Gastroesophageal sphincter (tissue), 4 donors: ENCODE results near the gene GOLGA6L2. TPM values are rescaled to one million over a fixed set of nuclear protein-coding genes. Genes with fewer than 3 reads are reported as not detected.

Source experiments
- ATAC-seq: fragments of 150-250 bp; one replicate; pipeline ENCODE4 v1.9.1; 2016; ENCODE audit warnings: mild to moderate bottlenecking, moderate library complexity
- H3K27ac ChIP-seq, 4 donors: fragments of 200-600 bp; sonication (generic) in 3 of 4; 1 replicate in 3 of 4; 2 replicates in 1 of 4; pipeline ENCODE4 v1.5.1; 2016 to 2019
- H3K27me3 ChIP-seq: fragments of 200-600 bp; sonication (generic); one replicate; pipeline ENCODE4 v1.5.1; 2019
- H3K36me3 ChIP-seq, 2 donors: fragments of 200-600 bp; sonication (generic); one replicate each; pipeline ENCODE4 v1.5.1; 2019; ENCODE audit warnings: control low read depth in 1 of 2
- H3K4me1 ChIP-seq, 3 donors: fragments of 200-600 bp; sonication (generic); 1 replicate in 2 of 3; 2 replicates in 1 of 3; pipeline ENCODE4 v1.5.1; 2016 to 2019; ENCODE audit warnings: control low read depth in 2 of 3
- H3K4me3 ChIP-seq, 2 donors: fragments of 200-600 bp; sonication (generic); one replicate each; pipeline ENCODE4 v1.5.1; 2019; ENCODE audit warnings: mild to moderate bottlenecking in 1 of 2, moderate library complexity in 1 of 2
- H3K9me3 ChIP-seq, 3 donors: fragments of 200-600 bp; sonication (generic); one replicate each; pipeline ENCODE4 v1.5.1; 2017 to 2019; ENCODE audit warnings: control low read depth in 2 of 3
- EP300 ChIP-seq: sonication (generic); formaldehyde crosslinking; IDR thresholded peaks from one replicate; pipeline ENCODE4 v1.6.1; 2017; ENCODE audit warnings: antibody characterized with exemption, mild to moderate bottlenecking
- POLR2A ChIP-seq, 2 donors: fragments of 450-650 bp; IDR thresholded peaks; one replicate each; pipeline ENCODE4 v1.6.1; 2017; ENCODE audit warnings: antibody characterized with exemption in 2 of 2, mild to moderate bottlenecking in 2 of 2, moderate library complexity in 1 of 2
- POLR2AphosphoS5 ChIP-seq: sonication (generic); formaldehyde crosslinking; IDR thresholded peaks from one replicate; pipeline ENCODE4 v1.6.1; 2017; ENCODE audit warnings: antibody characterized with exemption
- WGBS, 2 donors: methylation state at CpG; one replicate each; pipeline ENCODE4 v1.1.5; 2018; ENCODE audit warnings: low coverage in 1 of 2; 5-methylcytosine and 5-hydroxymethylcytosine counted together
- total RNA-seq, 4 donors: library from RNA; depleted of rRNA; stranded (reverse); fragments of >200 nt; gene quantifications; one replicate each; pipeline ENCODE4 v1.1.0, GENCODE V29; 2016
- TF ChIP-seq, protein P1 (sequence below), 4 experiments: fragments of 200-600 bp in 2 of 4; fragments of 450-650 bp in 2 of 4; sonication (generic) in 1 of 4; IDR thresholded peaks; one replicate each; pipeline ENCODE4 v1.5.1; 2017 to 2019; ENCODE audit warnings: antibody characterized with exemption in 4 of 4, mild to moderate bottlenecking in 2 of 4, moderate library complexity in 2 of 4

Gene GOLGA6L2
- total RNA-seq, 4 donors from 2014 or later, result 0.19 TPM; not detected in 3

GRCh38 chr15:23424111-23424904, 22.7 kb downstream of the GOLGA6L2 start:
- WGBS, 2 donors, result 94% methylated on average over 3 of the region's 13 CpGs; no CpG with 5 or more reads in 1 of the 2 donors
- ATAC-seq, result no peak

GRCh38 chr15:23422946-23423708, 23.9 kb downstream of the GOLGA6L2 start:
- Histone ChIP-seq H3K9me3 (no peaks in the 10 kb centered on the region), H3K4me1 (peaks cover 0 to 11% (median 0%) of the 10 kb centered on the region in 3 donors), H3K27ac (no peak overlapping the region), H3K4me3 (no peak overlapping the region), H3K27me3 (no peaks in the 10 kb centered on the region), H3K36me3 (no peaks in the 10 kb centered on the region)
- ATAC-seq, result peak; percentile 85
- 37% methylated on average over 6 of the region's 8 CpGs; no CpG with 5 or more reads in 1 of the 2 donors for WGBS, 2 donors
- TF ChIP-seq POLR2A (IDR thresholded peaks at IDR 0.05), result no peak
- no peak for TF ChIP-seq EP300
- TF ChIP-seq, protein P1, sequence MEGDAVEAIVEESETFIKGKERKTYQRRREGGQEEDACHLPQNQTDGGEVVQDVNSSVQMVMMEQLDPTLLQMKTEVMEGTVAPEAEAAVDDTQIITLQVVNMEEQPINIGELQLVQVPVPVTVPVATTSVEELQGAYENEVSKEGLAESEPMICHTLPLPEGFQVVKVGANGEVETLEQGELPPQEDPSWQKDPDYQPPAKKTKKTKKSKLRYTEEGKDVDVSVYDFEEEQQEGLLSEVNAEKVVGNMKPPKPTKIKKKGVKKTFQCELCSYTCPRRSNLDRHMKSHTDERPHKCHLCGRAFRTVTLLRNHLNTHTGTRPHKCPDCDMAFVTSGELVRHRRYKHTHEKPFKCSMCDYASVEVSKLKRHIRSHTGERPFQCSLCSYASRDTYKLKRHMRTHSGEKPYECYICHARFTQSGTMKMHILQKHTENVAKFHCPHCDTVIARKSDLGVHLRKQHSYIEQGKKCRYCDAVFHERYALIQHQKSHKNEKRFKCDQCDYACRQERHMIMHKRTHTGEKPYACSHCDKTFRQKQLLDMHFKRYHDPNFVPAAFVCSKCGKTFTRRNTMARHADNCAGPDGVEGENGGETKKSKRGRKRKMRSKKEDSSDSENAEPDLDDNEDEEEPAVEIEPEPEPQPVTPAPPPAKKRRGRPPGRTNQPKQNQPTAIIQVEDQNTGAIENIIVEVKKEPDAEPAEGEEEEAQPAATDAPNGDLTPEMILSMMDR (IDR thresholded peaks at IDR 0.05), result no peak
- TF ChIP-seq POLR2AphosphoS5, result no peak

More at GRCh38 chr15:23424111-23424904, 22.7 kb downstream of the GOLGA6L2 start:
- Histone ChIP-seq H3K27me3 (no peaks in the 10 kb centered on the region), H3K36me3 (no peaks in the 10 kb centered on the region), H3K27ac (no peak overlapping the region), H3K9me3 (no peaks in the 10 kb centered on the region), H3K4me1 (peaks cover 0 to 11% (median 0%) of the 10 kb centered on the region in 3 donors), H3K4me3 (no peak overlapping the region)
- no peak for TF ChIP-seq POLR2AphosphoS5
- no peak for TF ChIP-seq POLR2A (IDR thresholded peaks at IDR 0.05)
- no peak for TF ChIP-seq EP300
- TF ChIP-seq, protein P1 (IDR thresholded peaks at IDR 0.05), result no peak

GRCh38 chr15:23422099-23422945, 24.7 kb downstream of the GOLGA6L2 start:
- Histone ChIP-seq H3K9me3 (no peaks in the 10 kb centered on the region), H3K4me3 (no peak overlapping the region), H3K27ac (no peak overlapping the region), H3K4me1 (peaks cover 0 to 11% (median 0%) of the 10 kb centered on the region in 3 donors), H3K27me3 (no peaks in the 10 kb centered on the region), H3K36me3 (no peaks in the 10 kb centered on the region)
- WGBS, 2 donors, result 61 to 77% methylated on average over 6 of the region's 18 CpGs
- no peak for ATAC-seq
- TF ChIP-seq, protein P1 (IDR thresholded peaks at IDR 0.05), result no peak
- TF ChIP-seq POLR2A (IDR thresholded peaks at IDR 0.05) (no peak), EP300 (no peak), POLR2AphosphoS5 (no peak)

- 41 to 100% methylated on average over 1 to 8 of the region's 16 CpGs for WGBS, 2 donors
Measured at GRCh38 chr15:23420806-23421575, 26.1 kb downstream of the GOLGA6L2 start.

More at GRCh38 chr15:23420806-23421575, 26.1 kb downstream of the GOLGA6L2 start:
- TF ChIP-seq, protein P1 (IDR thresholded peaks at IDR 0.05), result no peak
- TF ChIP-seq EP300 (no peak), POLR2A (IDR thresholded peaks at IDR 0.05) (no peak), POLR2AphosphoS5 (no peak)
- Histone ChIP-seq H3K27ac (no peak overlapping the region), H3K4me3 (no peak overlapping the region), H3K4me1 (peaks cover 0 to 11% (median 0%) of the 10 kb centered on the region in 3 donors), H3K9me3 (no peaks in the 10 kb centered on the region), H3K36me3 (no peaks in the 10 kb centered on the region), H3K27me3 (no peaks in the 10 kb centered on the region)
- no peak for ATAC-seq
